SK-N-DZ (cell line): ENCODE data around the gene DPEP3.

ENCODE experiments used
- DNase-seq: peaks from one replicate; pipeline ENCODE4 v3.0.0-alpha.2; 2015; ENCODE audit warnings: low spot score

DPEP3 gene

GRCh38 chr16:67967183-67967957, 12.9 kb downstream of the DPEP3 start:
- DNase-seq = no peak

GRCh38 chr16:67966549-67967182, 13.6 kb downstream of the DPEP3 start:
- DNase-seq = no peak

- no peak for DNase-seq
These were observed 14.4 kb downstream of the DPEP3 start for GRCh38 chr16:67965668-67966548.

- no peak for DNase-seq
These were observed 15.7 kb downstream of the DPEP3 start for GRCh38 chr16:67964477-67965131.

GRCh38 chr16:67963662-67964321, 16.5 kb downstream of the DPEP3 start:
- no peak for DNase-seq

- no peak for DNase-seq
These were observed 17.0 kb downstream of the DPEP3 start for GRCh38 chr16:67963292-67963661.

GRCh38 chr16:67962135-67962534, 18.2 kb downstream of the DPEP3 start:
- no peak for DNase-seq

- no peak for DNase-seq
These were observed 18.7 kb downstream of the DPEP3 start for GRCh38 chr16:67961551-67961957.

- no peak for DNase-seq
These were observed 20.6 kb downstream of the DPEP3 start for GRCh38 chr16:67959536-67960329.

- DNase-seq = no peak
These were observed 22.7 kb downstream of the DPEP3 start for GRCh38 chr16:67957622-67958021.

- no peak for DNase-seq
These were observed 25.7 kb downstream of the DPEP3 start for GRCh38 chr16:67954421-67955196.

- no peak for DNase-seq
These were observed 26.5 kb downstream of the DPEP3 start for GRCh38 chr16:67953641-67954375.

- DNase-seq = no peak
These were observed 28.8 kb downstream of the DPEP3 start for GRCh38 chr16:67951485-67951884.

GRCh38 chr16:67950335-67950843, 29.9 kb downstream of the DPEP3 start:
- no peak for DNase-seq

GRCh38 chr16:67949645-67950044, 30.7 kb downstream of the DPEP3 start:
- DNase-seq = no peak

GRCh38 chr16:67948015-67948414, 32.3 kb downstream of the DPEP3 start:
- no peak for DNase-seq

GRCh38 chr16:67946966-67947558, 33.2 kb downstream of the DPEP3 start:
- DNase-seq = no peak

- DNase-seq = no peak
These were observed 34.1 kb downstream of the DPEP3 start for GRCh38 chr16:67946128-67946569.
